HepG2 (cell line): Measurements from ENCODE around the gene SEC14L2. TPM values are rescaled to one million over a fixed set of nuclear protein-coding genes. Genes with fewer than 3 reads are reported as not detected.

Experiments used
- ASH2L ChIP-seq: fragments of 300-600, 200-600 bp; sonication (generic); IDR thresholded peaks from 2 replicates; pipeline ENCODE4 v1.7.0; 2017; ENCODE audit warnings: low read depth, mild to moderate bottlenecking, moderate library complexity, mixed read lengths, low read length; ENCODE audit not compliant: insufficient read length
- BORCS8-MEF2B ChIP-seq: sonication (generic); formaldehyde crosslinking; IDR thresholded peaks from 2 replicates; pipeline ENCODE4 v1.8.0; 2022; ENCODE audit warnings: mild to moderate bottlenecking, missing genetic modification reagents
- GATAD2A ChIP-seq: IDR thresholded peaks from 2 replicates; pipeline ENCODE4 v1.6.1; 2016
- HNF4A ChIP-seq: sonication (generic); formaldehyde crosslinking; IDR thresholded peaks from 2 replicates; pipeline ENCODE4 v1.4.0; 2020; ENCODE audit warnings: missing genetic modification reagents
- HNF4G ChIP-seq, 2 experiments: sonication (generic) in 1 of 2; formaldehyde crosslinking in 1 of 2; IDR thresholded peaks; 2 replicates each; pipeline versions ENCODE4 v1.4.0 to v1.6.1; 2011 to 2020; ENCODE audit warnings: borderline replicate concordance in 2 of 2, low read depth in 2 of 2, mild to moderate bottlenecking in 2 of 2, low read length in 1 of 2, missing genetic modification reagents in 1 of 2, moderate library complexity in 1 of 2
- HOXD1 ChIP-seq: sonication (generic); formaldehyde crosslinking; IDR thresholded peaks from 2 replicates; pipeline ENCODE4 v1.5.0; 2020; ENCODE audit warnings: missing genetic modification reagents
- IRF2 ChIP-seq: IDR thresholded peaks from 2 replicates; pipeline ENCODE4 v1.6.1; 2018; ENCODE audit warnings: missing genetic modification reagents, missing compliant biosample characterization
- MYPOP ChIP-seq: sonication (generic); formaldehyde crosslinking; IDR thresholded peaks from 2 replicates; pipeline ENCODE4 v1.8.1; 2023; ENCODE audit warnings: mild to moderate bottlenecking, moderate library complexity, missing genetic modification reagents
- NCOA2 ChIP-seq: sonication (generic); formaldehyde crosslinking; IDR thresholded peaks from 2 replicates; pipeline ENCODE4 v1.8.0; 2022; ENCODE audit warnings: inconsistent platforms
- NCOR1 ChIP-seq: fragments of 200-600 bp; sonication (generic); IDR thresholded peaks from 2 replicates; pipeline ENCODE4 v1.7.0; 2017; ENCODE audit warnings: antibody characterized with exemption, low read length, borderline replicate concordance
- NONO ChIP-seq, 2 experiments: fragments of 450-650 bp in 1 of 2; sonication (generic) in 1 of 2; formaldehyde crosslinking in 1 of 2; IDR thresholded peaks in 1 of 2; conservative IDR thresholded peaks in 1 of 2; 2 replicates each; pipeline versions ENCODE4 v1.6.1 to v1.8.0; 2017 to 2022; ENCODE audit warnings: mild to moderate bottlenecking in 1 of 2, missing genetic modification reagents in 1 of 2, moderate library complexity in 1 of 2
- POLR2AphosphoS5 ChIP-seq: IDR thresholded peaks from 2 replicates; pipeline ENCODE4 v1.6.1; 2012; ENCODE audit warnings: low read depth, low read length
- POLR2G ChIP-seq: fragments of 200-400 bp; formaldehyde crosslinking; IDR thresholded peaks from 2 replicates; pipeline ENCODE4 v1.6.1; 2018; ENCODE audit warnings: mild to moderate bottlenecking, low read depth, low read length, moderate library complexity
- RORA ChIP-seq: sonication (generic); formaldehyde crosslinking; IDR thresholded peaks from 2 replicates; pipeline ENCODE4 v1.5.0; 2020; ENCODE audit warnings: mild to moderate bottlenecking, missing genetic modification reagents, moderate library complexity
- SOX6 ChIP-seq, 2 experiments: fragments of 450-650 bp in 1 of 2; sonication (generic) in 1 of 2; formaldehyde crosslinking in 1 of 2; IDR thresholded peaks; 2 replicates each; pipeline versions ENCODE4 v1.4.0 to v1.6.1; 2017 to 2020; ENCODE audit warnings: antibody characterized with exemption in 1 of 2, mild to moderate bottlenecking in 1 of 2, missing genetic modification reagents in 1 of 2
- SRSF9 ChIP-seq: fragments of 200-400 bp; formaldehyde crosslinking; IDR thresholded peaks from 2 replicates; pipeline ENCODE4 v1.6.1; 2018; ENCODE audit warnings: borderline replicate concordance, mild to moderate bottlenecking, low read depth, low read length; ENCODE audit not compliant: insufficient read depth, poor library complexity, severe bottlenecking
- UBTF ChIP-seq: sonication (generic); formaldehyde crosslinking; IDR thresholded peaks from 2 replicates; pipeline ENCODE4 v1.4.0; 2020; ENCODE audit warnings: mild to moderate bottlenecking, missing genetic modification reagents
- ZBTB20 ChIP-seq: sonication (generic); formaldehyde crosslinking; IDR thresholded peaks from 2 replicates; pipeline ENCODE4 v1.8.1; 2023; ENCODE audit warnings: missing genetic modification reagents, low read depth, mild to moderate bottlenecking, borderline replicate concordance
- ZNF121 ChIP-seq: sonication (generic); formaldehyde crosslinking; IDR thresholded peaks from 2 replicates; pipeline ENCODE4 v1.5.0; 2020; ENCODE audit warnings: mild to moderate bottlenecking, missing genetic modification reagents
- ZNF331 ChIP-seq: sonication (generic); formaldehyde crosslinking; IDR thresholded peaks from 2 replicates; pipeline ENCODE4 v1.4.0; 2020; ENCODE audit warnings: missing genetic modification reagents
- ZNF710 ChIP-seq: sonication (generic); formaldehyde crosslinking; IDR thresholded peaks from 2 replicates; pipeline ENCODE4 v1.5.0; 2020; ENCODE audit warnings: mild to moderate bottlenecking, missing genetic modification reagents, borderline replicate concordance
- ZNF792 ChIP-seq: IDR thresholded peaks from 2 replicates; pipeline ENCODE4 v1.6.1; 2016
- ZSCAN25 ChIP-seq: sonication (generic); formaldehyde crosslinking; IDR thresholded peaks from 2 replicates; pipeline ENCODE4 v1.8.0; 2022; ENCODE audit warnings: mild to moderate bottlenecking, missing genetic modification reagents
- polyA plus RNA-seq, 8 experiments: library from polyadenylated mRNA; depleted of rRNA in 3 of 8; stranded (reverse) in 7 of 8; unstranded in 1 of 8; fragments of >200 nt; fragmentation: Illumina TruSeq in 4 of 8; extraction: Trizol in 4 of 8; gene quantifications; 2 replicates each; pipeline versions ENCODE4 v1.2.1 to v1.2.3, GENCODE V29; 2011 to 2016; ENCODE audit warnings: low read depth in 4 of 8, missing spikeins in 1 of 8, mixed read lengths in 1 of 8; ENCODE audit not compliant: insufficient read depth in 1 of 8
- total RNA-seq, 5 experiments: library from RNA; depleted of rRNA; stranded (reverse); fragments of >200 nt; fragmentation: Illumina TruSeq; extraction: Trizol; gene quantifications; 2 replicates each; pipeline ENCODE4 v1.2.3, GENCODE V29; 2016; ENCODE audit warnings: low read depth in 1 of 5

Gene SEC14L2
- total and polyA plus RNA-seq, 2 of the 13 experiments (the other 11 are each of a cell fraction or from before 2014, with no cell fraction given) = 4.1 to 5.1 TPM

GRCh38 chr22:30421695-30422480 lies 25.1 kb downstream of the SEC14L2 start (continued):
- TF ChIP-seq HNF4A (CRISPR knock-in tag) (peak; percentile 80), GATAD2A (CRISPR knock-in tag) (peak; percentile 60), NCOR1 (peak; percentile 70; the same call in 1 of the 2 replicates), IRF2 (peak; percentile 6; the same call in 1 of the 2 replicates), HNF4G (IDR thresholded peaks at IDR 0.05; ENCODE audit: borderline replicate concordance, low read depth, low read length) (peak; percentile 70; the same call in 1 of the 2 replicates), HNF4G (CRISPR knock-in tag; IDR thresholded peaks at IDR 0.05; ENCODE audit: borderline replicate concordance, low read depth) (no peak; the same call in 1 of the 2 replicates), NONO (IDR thresholded peaks at IDR 0.05) (no peak), NONO (CRISPR knock-in tag; conservative IDR thresholded peaks at IDR 0.05) (no peak), BORCS8-MEF2B (CRISPR knock-in tag) (no peak), ASH2L (peak; percentile 37), ZNF121 (CRISPR knock-in tag) (0 out of 2 replicates have a peak, but pooled peaks have one; percentile 25), RORA (CRISPR knock-in tag) (no peak), ZSCAN25 (CRISPR knock-in tag) (peak; percentile 51; the same call in 1 of the 2 replicates), UBTF (CRISPR knock-in tag) (peak; percentile 46; the same call in 1 of the 2 replicates), ZNF792 (CRISPR knock-in tag) (0 out of 2 replicates have a peak, but pooled peaks have one; percentile 17), ZBTB20 (peak; percentile 69; the same call in 1 of the 2 replicates), POLR2G (peak; percentile 82), SRSF9 (no peak), ZNF710 (CRISPR knock-in tag) (peak; percentile 48; the same call in 1 of the 2 replicates), SOX6 (IDR thresholded peaks at IDR 0.05) (no peak), SOX6 (CRISPR knock-in tag; IDR thresholded peaks at IDR 0.05) (peak; percentile 32; the same call in 1 of the 2 replicates), NCOA2 (CRISPR knock-in tag) (no peak), MYPOP (no peak), POLR2AphosphoS5 (peak; percentile 82), HOXD1 (CRISPR knock-in tag) (0 out of 2 replicates have a peak, but pooled peaks have one; percentile 31), ZNF331 (peak; percentile 32; the same call in 1 of the 2 replicates)
